Activated CD4-positive, alpha-beta T cell treated with anti-CD3 and anti-CD28 coated beads for 4 hours (primary cell): ENCODE data around the gene LARP6.

Experiments
- DNase-seq, 2 donors: peaks; one replicate each; pipeline ENCODE4 v3.0.0-alpha.2; 2020

Gene LARP6

GRCh38 chr15:70793694-70794093 lies 60.3 kb downstream of the LARP6 start:
- no peak for DNase-seq

- DNase-seq = no peak
Observed at GRCh38 chr15:70792171-70792573, 61.8 kb downstream of the LARP6 start.

GRCh38 chr15:70791259-70791658 lies 62.7 kb downstream of the LARP6 start:
- no peak for DNase-seq

- no peak for DNase-seq
Observed at GRCh38 chr15:70789213-70789612, 64.7 kb downstream of the LARP6 start.

- no peak for DNase-seq
Observed at GRCh38 chr15:70788114-70789049, 65.6 kb downstream of the LARP6 start.

GRCh38 chr15:70786996-70787395 lies 67.0 kb downstream of the LARP6 start:
- no peak for DNase-seq

- DNase-seq = no peak
Observed at GRCh38 chr15:70783610-70784022, 70.3 kb downstream of the LARP6 start.

- no peak for DNase-seq
Observed at GRCh38 chr15:70783041-70783440, 70.9 kb downstream of the LARP6 start.

- no peak for DNase-seq
Observed at GRCh38 chr15:70781236-70781635, 72.7 kb downstream of the LARP6 start.
